Mesendoderm (in vitro differentiated cells): ENCODE data around the gene YAE1.
"Not testable (repeated sequence)": the region's sequence is repeated elsewhere in the genome, so short reads cannot be mapped to it uniquely, and the experiment has no call there.

Source experiments
- DNase-seq: peaks from one replicate; pipeline ENCODE4 v3.0.0; 2013
- H2AK5ac ChIP-seq: 2 replicates; pipeline ENCODE4 v1.6.1; 2013; ENCODE audit warnings: low read length, inconsistent platforms
- H2BK120ac ChIP-seq: 2 replicates; pipeline ENCODE4 v1.6.1; 2013; ENCODE audit warnings: low read depth, mild to moderate bottlenecking, low read length, moderate library complexity, mixed read lengths
- H2BK15ac ChIP-seq: replicated peaks from 2 replicates; pipeline ENCODE4 v1.6.1; 2013; ENCODE audit warnings: low read depth, mild to moderate bottlenecking, moderate library complexity
- H2BK5ac ChIP-seq: 2 replicates; pipeline ENCODE4 v1.6.1; 2013; ENCODE audit warnings: low read length, inconsistent platforms
- H3K18ac ChIP-seq: 2 replicates; pipeline ENCODE4 v1.6.1; 2013; ENCODE audit warnings: mild to moderate bottlenecking, low read length, mixed read lengths
- H3K23ac ChIP-seq: one replicate; pipeline ENCODE4 v1.6.1; 2013; ENCODE audit warnings: low read length
- H3K27ac ChIP-seq: 2 replicates; pipeline ENCODE4 v1.5.1; 2013; ENCODE audit warnings: low read depth, mild to moderate bottlenecking, inconsistent platforms, low read length, moderate library complexity
- H3K27me3 ChIP-seq: 2 replicates; pipeline ENCODE4 v1.6.1; 2013; ENCODE audit warnings: low read length, control low read depth, mild to moderate bottlenecking, inconsistent platforms; ENCODE audit not compliant: insufficient read depth, poor library complexity
- H3K36me3 ChIP-seq: 2 replicates; pipeline ENCODE4 v1.6.1; 2013; ENCODE audit warnings: low read length, inconsistent platforms; ENCODE audit not compliant: control insufficient read depth, insufficient read depth
- H3K4ac ChIP-seq: one replicate; pipeline ENCODE4 v1.6.1; 2013; ENCODE audit warnings: low read depth, mild to moderate bottlenecking, low read length, moderate library complexity
- H3K4me1 ChIP-seq: 2 replicates; pipeline ENCODE4 v1.6.1; 2013; ENCODE audit warnings: low read depth, low read length, inconsistent platforms; ENCODE audit not compliant: control insufficient read depth
- H3K4me2 ChIP-seq: 2 replicates; pipeline ENCODE4 v1.6.1; 2013; ENCODE audit warnings: low read length
- H3K4me3 ChIP-seq: 2 replicates; pipeline ENCODE4 v1.5.1; 2013; ENCODE audit warnings: mild to moderate bottlenecking, low read length
- H3K56ac ChIP-seq: one replicate; pipeline ENCODE4 v1.6.1; 2013; ENCODE audit warnings: low read length
- H3K79me1 ChIP-seq: 2 replicates; pipeline ENCODE4 v1.6.1; 2013; ENCODE audit warnings: low read length, inconsistent platforms
- H3K79me2 ChIP-seq: 2 replicates; pipeline ENCODE4 v1.6.1; 2013; ENCODE audit warnings: mild to moderate bottlenecking, low read length; ENCODE audit not compliant: control insufficient read depth, insufficient read depth
- H3K9ac ChIP-seq: 2 replicates; pipeline ENCODE4 v1.6.1; 2013; ENCODE audit warnings: low read length, inconsistent platforms
- H4K5ac ChIP-seq: one replicate; pipeline ENCODE4 v1.6.1; 2013; ENCODE audit warnings: low read length
- H4K8ac ChIP-seq: one replicate; pipeline ENCODE4 v1.6.1; 2013; ENCODE audit warnings: low read depth, mild to moderate bottlenecking, control low read depth, low read length, moderate library complexity
- WGBS: extraction: QIAGEN DNeasy Blood & Tissue Kit; methylation state at CpG from one replicate; pipeline ENCODE4 v1.1.7; 2013; ENCODE audit warnings: low lambda C conversion rate, missing lambda C conversion rate; ENCODE audit not compliant: insufficient coverage; ENCODE audit errors: extremely low coverage; 5-methylcytosine and 5-hydroxymethylcytosine counted together

Gene YAE1

DNA sequence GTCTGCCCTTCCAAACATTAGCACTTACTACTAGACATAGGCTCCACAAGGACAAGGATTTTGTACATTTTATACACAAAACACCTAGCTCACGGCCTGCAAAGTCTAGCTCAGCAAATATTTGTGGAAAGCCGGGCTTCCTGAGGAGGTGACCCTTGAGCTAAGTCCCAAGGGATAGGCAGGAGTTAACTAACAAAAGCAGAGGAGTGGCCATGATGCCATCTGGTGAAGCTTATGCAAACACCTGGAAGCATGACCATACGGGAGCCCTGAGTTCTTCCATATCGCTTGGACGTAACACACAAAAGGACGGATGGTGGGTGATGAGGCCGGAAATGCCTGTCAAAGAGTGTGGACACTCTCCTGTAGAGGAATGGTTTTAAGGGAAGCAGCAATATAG is 25.9 kb upstream of the YAE1 start:
- H3K27me3 ChIP-seq, result no peaks in the 10 kb centered on the region
- no peak for DNase-seq

DNA sequence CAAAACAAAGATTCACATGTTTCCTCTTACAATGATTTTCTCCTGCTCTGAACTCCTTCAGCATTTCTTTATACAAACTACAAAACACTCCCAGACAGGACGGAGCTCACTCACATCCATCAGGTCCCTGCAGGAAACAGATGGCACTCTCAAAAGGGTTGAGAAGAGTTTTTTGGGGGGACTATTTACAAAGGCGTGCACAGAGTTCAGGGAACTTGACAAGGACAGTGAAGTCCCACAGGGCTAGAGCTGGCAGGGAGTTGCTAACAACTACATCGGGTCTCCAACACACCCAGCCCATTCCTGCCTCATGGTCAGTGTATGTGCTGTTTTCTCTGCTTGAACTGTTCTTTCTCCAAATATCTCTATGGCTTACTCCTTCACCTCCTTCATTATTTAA is 24.7 kb upstream of the YAE1 start:
- Histone ChIP-seq H3K9ac (no peak overlapping the region), H3K36me3 (no peaks in the 10 kb centered on the region), H4K8ac (no peak overlapping the region), H2BK120ac (no peak overlapping the region), H3K79me1 (no peaks in the 10 kb centered on the region), H3K4ac (no peak overlapping the region), H3K4me1 (peaks cover 6% of the 10 kb centered on the region), H3K56ac (no peak overlapping the region), H3K27ac (no peak overlapping the region), H2BK15ac (no peak overlapping the region), H3K27me3 (no peaks in the 10 kb centered on the region), H3K4me2 (no peak overlapping the region), H2BK5ac (no peak overlapping the region), H3K79me2 (no peaks in the 10 kb centered on the region), H3K23ac (no peak overlapping the region), H2AK5ac (no peak overlapping the region), H3K4me3 (no peak overlapping the region), H4K5ac (no peak overlapping the region), H3K18ac (no peak overlapping the region)
- no peak for DNase-seq
- no CpG with 5 or more reads among the region's 3 CpGs for WGBS

More for the DNA sequence above, 25.9 kb upstream of the YAE1 start:
- no peaks in the 10 kb centered on the region for H3K79me2 ChIP-seq
- H3K23ac ChIP-seq, result no peak overlapping the region
- no peak overlapping the region for H3K27ac ChIP-seq
- H3K36me3 ChIP-seq, result no peaks in the 10 kb centered on the region
- H3K4me3 ChIP-seq, result no peak overlapping the region
- H3K18ac ChIP-seq, result no peak overlapping the region
- H3K4me2 ChIP-seq, result no peak overlapping the region
- H4K8ac ChIP-seq, result no peak overlapping the region
- no peaks in the 10 kb centered on the region for H3K79me1 ChIP-seq
- no peak overlapping the region for H4K5ac ChIP-seq
- no peak overlapping the region for H2BK5ac ChIP-seq
- WGBS, result no CpG with 5 or more reads among the region's 7 CpGs
- no peak overlapping the region for H2BK120ac ChIP-seq
- H2AK5ac ChIP-seq, result no peak overlapping the region
- H3K56ac ChIP-seq, result no peak overlapping the region
- peaks cover 6% of the 10 kb centered on the region for H3K4me1 ChIP-seq
- no peak overlapping the region for H3K4ac ChIP-seq
- no peak overlapping the region for H2BK15ac ChIP-seq
- no peak overlapping the region for H3K9ac ChIP-seq

DNA sequence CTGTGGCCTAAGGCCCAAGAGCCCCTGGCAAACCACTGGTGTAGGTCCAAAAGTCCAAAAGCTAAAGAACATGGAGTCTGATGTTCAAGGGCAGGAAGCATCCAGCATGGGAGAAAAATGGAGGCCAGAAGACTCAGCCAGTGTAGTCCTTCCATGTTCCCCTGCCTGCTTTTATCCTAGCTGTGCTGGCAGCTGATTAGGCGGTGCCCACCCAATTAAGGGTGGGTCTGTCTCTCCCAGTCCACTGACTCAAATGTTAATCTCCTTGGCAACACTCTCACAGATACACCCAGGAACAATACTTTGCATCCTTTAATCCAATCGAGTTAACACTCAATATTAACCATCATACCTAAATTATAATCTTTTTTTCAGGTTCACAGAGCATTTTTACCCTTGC is 21.4 kb upstream of the YAE1 start:
- H3K79me2 ChIP-seq, H3K4me3 ChIP-seq, H3K23ac ChIP-seq, DNase-seq, H3K56ac ChIP-seq, H2BK15ac ChIP-seq, H3K27me3 ChIP-seq, H2AK5ac ChIP-seq, H3K27ac ChIP-seq, H3K4me1 ChIP-seq, H2BK120ac ChIP-seq, H3K4me2 ChIP-seq, H3K18ac ChIP-seq, H3K36me3 ChIP-seq, H3K4ac ChIP-seq, H4K8ac ChIP-seq, H2BK5ac ChIP-seq, H3K79me1 ChIP-seq, H3K9ac ChIP-seq, H4K5ac ChIP-seq: not testable (repeated sequence)
- WGBS, result 100% methylated on average over 1 of the region's 2 CpGs

- H3K56ac ChIP-seq, result no peak overlapping the region
- no peak overlapping the region for H3K4me2 ChIP-seq
- no peak overlapping the region for H3K18ac ChIP-seq
- no peaks in the 10 kb centered on the region for H3K27me3 ChIP-seq
- no peak overlapping the region for H2BK5ac ChIP-seq
- no peak overlapping the region for H3K23ac ChIP-seq
- no peak overlapping the region for H2BK120ac ChIP-seq
- no CpG with 5 or more reads among the region's 2 CpGs for WGBS
- no peak overlapping the region for H3K9ac ChIP-seq
- no peak overlapping the region for H2BK15ac ChIP-seq
- no peak overlapping the region for H3K27ac ChIP-seq
- H4K8ac ChIP-seq, result no peak overlapping the region
- no peak overlapping the region for H3K4ac ChIP-seq
- no peak for DNase-seq
- H2AK5ac ChIP-seq, result no peak overlapping the region
- no peaks in the 10 kb centered on the region for H3K36me3 ChIP-seq
- no peak overlapping the region for H3K4me3 ChIP-seq
- H4K5ac ChIP-seq, result no peak overlapping the region
- H3K4me1 ChIP-seq, result no peaks in the 10 kb centered on the region
- no peaks in the 10 kb centered on the region for H3K79me2 ChIP-seq
- H3K79me1 ChIP-seq, result no peaks in the 10 kb centered on the region
Measured at GRCh38 chr7:39547336-39547735, 18.9 kb upstream of the YAE1 start.

GRCh38 chr7:39550411-39550810 is 15.8 kb upstream of the YAE1 start:
- no peaks in the 10 kb centered on the region for H3K36me3 ChIP-seq
- H3K79me2 ChIP-seq, result no peaks in the 10 kb centered on the region
- no peaks in the 10 kb centered on the region for H3K27me3 ChIP-seq
- H3K79me1 ChIP-seq, result no peaks in the 10 kb centered on the region
- H3K27ac ChIP-seq, result no peak overlapping the region
- H3K18ac ChIP-seq, result no peak overlapping the region
- no peak overlapping the region for H3K4ac ChIP-seq
- H3K56ac ChIP-seq, result no peak overlapping the region
- H2BK120ac ChIP-seq, result no peak overlapping the region
- no peak overlapping the region for H4K5ac ChIP-seq
- no peaks in the 10 kb centered on the region for H3K4me1 ChIP-seq
- DNase-seq, result no peak
- no peak overlapping the region for H2AK5ac ChIP-seq
- no peak overlapping the region for H3K9ac ChIP-seq
- H4K8ac ChIP-seq, result no peak overlapping the region
- H3K4me2 ChIP-seq, result no peak overlapping the region
- H3K4me3 ChIP-seq, result no peak overlapping the region
- no peak overlapping the region for H2BK15ac ChIP-seq
- H2BK5ac ChIP-seq, result no peak overlapping the region
- WGBS, result no CpG with 5 or more reads among the region's 2 CpGs
- H3K23ac ChIP-seq, result no peak overlapping the region

DNA sequence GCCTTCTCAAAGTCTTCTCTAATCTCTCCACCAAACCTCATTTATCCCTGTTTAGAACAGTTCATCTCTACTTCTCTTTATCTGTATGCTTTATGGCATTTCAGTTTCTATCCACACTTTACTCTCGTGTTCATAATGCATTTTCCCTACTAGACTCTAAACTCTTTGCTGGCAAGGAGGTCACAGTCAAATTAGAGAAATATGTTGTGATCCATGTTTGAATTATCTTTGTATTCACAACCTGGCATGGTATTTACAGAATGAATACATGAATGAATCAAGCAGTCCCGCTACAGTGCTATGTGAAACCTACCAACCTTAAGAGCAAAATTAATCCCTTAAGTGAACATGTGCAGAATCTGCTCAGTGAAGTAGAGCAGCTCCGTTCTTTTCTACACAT is 12.8 kb upstream of the YAE1 start:
- no peaks in the 10 kb centered on the region for H3K79me2 ChIP-seq
- no CpG with 5 or more reads among the region's 3 CpGs for WGBS
- H3K18ac ChIP-seq, result no peak overlapping the region
- DNase-seq, result no peak
- H2BK120ac ChIP-seq, result no peak overlapping the region
- H3K4me3 ChIP-seq, result no peak overlapping the region
- H3K27me3 ChIP-seq, result no peaks in the 10 kb centered on the region
- H4K5ac ChIP-seq, result no peak overlapping the region
- no peak overlapping the region for H3K4ac ChIP-seq
- H2AK5ac ChIP-seq, result no peak overlapping the region
- H3K27ac ChIP-seq, result no peak overlapping the region
- H3K56ac ChIP-seq, result no peak overlapping the region
- H3K9ac ChIP-seq, result no peak overlapping the region
- H3K4me2 ChIP-seq, result no peak overlapping the region
- H3K23ac ChIP-seq, result no peak overlapping the region
- no peaks in the 10 kb centered on the region for H3K4me1 ChIP-seq
- no peak overlapping the region for H2BK5ac ChIP-seq
- no peak overlapping the region for H4K8ac ChIP-seq
- H3K79me1 ChIP-seq, result no peaks in the 10 kb centered on the region
- no peaks in the 10 kb centered on the region for H3K36me3 ChIP-seq
- no peak overlapping the region for H2BK15ac ChIP-seq
